Measurements from ENCODE around the gene FAM20C. TPM values are rescaled to one million over a fixed set of nuclear protein-coding genes. Genes with fewer than 3 reads are reported as not detected.

FAM20C gene
- total and polyA plus RNA-seq, 2 of the 8 experiments (the other 6 are each of a cell fraction or from before 2014, with no cell fraction given) = 9.5 to 34.8 TPM

- Histone ChIP-seq H3K27ac (ENCODE audit: low read depth, low read length) (no peak overlapping the region), H4K8ac (ENCODE audit: extremely low read depth, insufficient read depth, low read length) (no peak overlapping the region), H4K20me1 (replicated peaks in 1 of 2; ENCODE audit: control insufficient read depth in 1 of 2, insufficient read depth in 2 of 2, low read length in 2 of 2) (no peaks in the 10 kb centered on the region), H3K18ac (ENCODE audit: extremely low read depth, low read length) (no peak overlapping the region), H2BK20ac (ENCODE audit: low read length) (no peak overlapping the region), H3K4me2 (ENCODE audit: insufficient read depth in 1 of 2, low read depth in 2 of 2, low read length in 2 of 2) (no peak overlapping the region), H3K79me2 (ENCODE audit: control insufficient read depth in 1 of 2, insufficient read depth in 2 of 2, low read length in 2 of 2) (no peaks in the 10 kb centered on the region), H3K27me3 (replicated peaks in 1 of 4; ENCODE audit: control insufficient read depth in 3 of 4, extremely low read depth in 1 of 4, insufficient read depth in 3 of 4, low read length in 3 of 4) (no peaks in the 10 kb centered on the region), H4K91ac (replicated peaks; ENCODE audit: insufficient read length, low read length) (no peak overlapping the region), H3K79me1 (ENCODE audit: low read depth, low read length) (no peaks in the 10 kb centered on the region), H3K23me2 (ENCODE audit: low read depth, low read length) (no peaks in the 10 kb centered on the region), H3K14ac (ENCODE audit: insufficient read length) (no peak overlapping the region), H3K4me3 (ENCODE audit: extremely low read depth in 1 of 4, insufficient read depth in 2 of 4, low read depth in 3 of 4, low read length in 4 of 4) (no peak overlapping the region), H2BK15ac (ENCODE audit: low read length) (no peak overlapping the region), H3K9me3 (ENCODE audit: insufficient read depth in 2 of 2, low read depth in 1 of 2, low read length in 1 of 2) (peaks cover 51 to 65% of the 10 kb centered on the region in 2 experiments), H4K5ac (ENCODE audit: insufficient read length, low read depth, low read length) (no peak overlapping the region), H3K56ac (replicated peaks; ENCODE audit: insufficient read length, low read depth, low read length) (no peak overlapping the region), H3K9ac (replicated peaks in 1 of 4; ENCODE audit: extremely low read depth in 1 of 4, low read depth in 3 of 4, low read length in 3 of 4) (no peak overlapping the region), H3K36me3 (ENCODE audit: control insufficient read depth in 2 of 4, insufficient read depth in 4 of 4, low read length in 3 of 4) (no peaks in the 10 kb centered on the region), H3K23ac (ENCODE audit: insufficient read length) (no peak overlapping the region), H3K4ac (replicated peaks; ENCODE audit: insufficient read length, low read depth, low read length) (no peak overlapping the region), H2BK12ac (ENCODE audit: low read depth, low read length) (no peak overlapping the region), H3K4me1 (replicated peaks in 1 of 4; ENCODE audit: control insufficient read depth in 3 of 4, insufficient read depth in 4 of 4, low read length in 3 of 4) (no peaks in the 10 kb centered on the region), H2BK120ac (replicated peaks; ENCODE audit: low read depth, low read length) (no peak overlapping the region), H2AK5ac (ENCODE audit: low read depth, low read length) (no peak overlapping the region), H2BK5ac (ENCODE audit: low read depth, low read length) (no peak overlapping the region; the same call in 1 of the 2 replicates), H2AFZ (ENCODE audit: low read length) (no peak overlapping the region)
- FAIRE-seq (no peak), DNase-seq (ENCODE audit: low read depth in 1 of 2, low spot score in 2 of 2) (no peak)
- 78% methylated on average over 11 of the region's 14 CpGs; no CpG with 5 or more reads in 1 of the 2 experiments for WGBS, 2 experiments (ENCODE audit: extremely low coverage in 1 of 2, insufficient coverage in 1 of 2, insufficient read length in 1 of 2, insufficient replicate concordance in 2 of 2, low coverage in 1 of 2, low lambda C conversion rate in 2 of 2, missing lambda C conversion rate in 1 of 2)
- POLR2A ChIA-PET (ENCODE audit: partially characterized antibody) = no interaction called here
- CTCF ChIA-PET (ENCODE audit: partially characterized antibody) = interaction anchor here (0.6 to 1.3 kb wide), 2 partner anchors 11 to 569 kb away, joined by 3 to 4 read pairs; no protein-coding TSS in a partner anchor
- TF ChIP-seq SRF (IDR thresholded peaks at IDR 0.05; ENCODE audit: low read depth, low read length) = no peak
- TF ChIP-seq ATF3 (IDR thresholded peaks at IDR 0.05; ENCODE audit: insufficient read depth, low read depth, low read length) = no peak
- TF ChIP-seq NANOG (IDR thresholded peaks at IDR 0.05; ENCODE audit: insufficient read depth, low read depth, low read length, poor library complexity, severe bottlenecking) = no peak
- no peak for TF ChIP-seq CBX5 (IDR thresholded peaks at IDR 0.05; ENCODE audit: low read depth, low read length)
Observed at GRCh38 chr7:272631-273030, 80.3 kb downstream of the FAM20C start.
